HepG2 (cell line): Measurements from ENCODE around the gene CHST11. TPM values are rescaled to one million over a fixed set of nuclear protein-coding genes. Genes with fewer than 3 reads are reported as not detected.

ENCODE experiments used
- ATAC-seq: fragments of 200-7000 bp; cut with Tn5 transposase; 3 replicates; pipeline ENCODE4 v1.9.1; 2020; ENCODE audit warnings: mild to moderate bottlenecking, moderate library complexity
- BruUV-seq: library from RNA; stranded (reverse); fragments of 400-500 nt; replicated peaks from 2 replicates; lab custom pipeline; 2021; lab: Mats Ljungman, UMichigan
- CTCF ChIA-PET: fragments of 300-600 bp; formaldehyde crosslinking; extraction: SDS; loops from one replicate; lab custom pipeline; 2021; ENCODE audit warnings: low total read pairs, inconsistent platforms, low intra/inter-chr PET ratio; lab: Yijun Ruan, JAX
- POLR2A ChIA-PET: fragments of 350-600 bp; sonication (Branson Sonifier 250); formaldehyde crosslinking; loops from one replicate; lab custom pipeline; 2020; ENCODE audit warnings: antibody characterized with exemption, inconsistent platforms; lab: Yijun Ruan, JAX
- DNase-seq: peaks from one replicate; pipeline ENCODE4 v3.0.0-alpha.2; 2015; ENCODE audit warnings: low spot score
- FAIRE-seq: peaks from 3 replicates; lab custom pipeline; 2011; peaks lifted over from hg19 to GRCh38; lab: Jason Lieb, UNC
- H2AFZ ChIP-seq: one replicate; pipeline ENCODE4 v1.6.1; 2011; ENCODE audit warnings: low read length, inconsistent platforms
- H3K27ac ChIP-seq: fragments of 300-600 bp; 3 replicates; pipeline ENCODE4 v1.8.0; 2011; ENCODE audit warnings: mixed run types, mild to moderate bottlenecking, mixed read lengths, low read length, inconsistent platforms; ENCODE audit not compliant: insufficient read depth; ENCODE audit errors: extremely low read length
- H3K27me3 ChIP-seq, 2 experiments: fragments of 200-600 bp in 1 of 2; 2 replicates in 1 of 2; 3 replicates in 1 of 2; pipeline versions ENCODE4 v1.6.0 to v1.8.0; 2011; ENCODE audit warnings: low read length in 2 of 2, mild to moderate bottlenecking in 2 of 2, moderate library complexity in 2 of 2, inconsistent platforms in 1 of 2; ENCODE audit not compliant: insufficient read depth in 2 of 2, control insufficient read depth in 1 of 2
- H3K36me3 ChIP-seq, 2 experiments: fragments of 200-600 bp in 1 of 2; replicated peaks in 1 of 2; 2 replicates in 1 of 2; 3 replicates in 1 of 2; pipeline versions ENCODE4 v1.5.1 to v1.8.0; 2011; ENCODE audit warnings: low read length in 2 of 2, inconsistent platforms in 1 of 2; ENCODE audit not compliant: insufficient read depth in 2 of 2, control insufficient read depth in 1 of 2
- H3K4me1 ChIP-seq: 2 replicates; pipeline ENCODE4 v1.5.1; 2012; ENCODE audit warnings: low read length, inconsistent platforms; ENCODE audit not compliant: insufficient read depth
- H3K4me2 ChIP-seq: 2 replicates; pipeline ENCODE4 v1.6.0; 2011; ENCODE audit warnings: low read depth, low read length, inconsistent platforms
- H3K4me3 ChIP-seq, 3 experiments: fragments of 200-600 bp in 1 of 3; sonication (generic), shearing (Covaris generic) in 1 of 3; replicated peaks in 1 of 3; 2 replicates each; pipeline ENCODE4 v1.5.1; 2011 to 2016; ENCODE audit warnings: low read length in 3 of 3, inconsistent platforms in 2 of 3, low read depth in 2 of 3, mild to moderate bottlenecking in 2 of 3, control low read depth in 1 of 3, mixed read lengths in 1 of 3; ENCODE audit not compliant: insufficient read depth in 1 of 3
- H3K79me2 ChIP-seq: one replicate; pipeline ENCODE4 v1.6.1; 2011; ENCODE audit warnings: low read length, inconsistent platforms; ENCODE audit not compliant: insufficient read depth
- H3K9ac ChIP-seq: 2 replicates; pipeline ENCODE4 v1.6.0; 2011; ENCODE audit warnings: mild to moderate bottlenecking, low read depth, low read length, inconsistent platforms; ENCODE audit not compliant: insufficient read depth
- H3K9me3 ChIP-seq: 2 replicates; pipeline ENCODE4 v1.5.1; 2012; ENCODE audit warnings: mild to moderate bottlenecking, low read length
- H4K20me1 ChIP-seq: 2 replicates; pipeline ENCODE4 v1.6.0; 2011; ENCODE audit warnings: inconsistent platforms, mild to moderate bottlenecking, low read length, moderate library complexity; ENCODE audit not compliant: insufficient read depth
- HDAC1 ChIP-seq: sonication (generic); formaldehyde crosslinking; IDR thresholded peaks from 2 replicates; pipeline ENCODE4 v1.5.1; 2020; ENCODE audit warnings: mild to moderate bottlenecking, missing genetic modification reagents
- NRL ChIP-seq: sonication (generic); formaldehyde crosslinking; IDR thresholded peaks from 2 replicates; pipeline ENCODE4 v1.5.0; 2020; ENCODE audit warnings: missing genetic modification reagents, mild to moderate bottlenecking, moderate library complexity, borderline replicate concordance
- PPARG ChIP-seq: conservative IDR thresholded peaks from 2 replicates; pipeline ENCODE4 v1.6.1; 2016; ENCODE audit warnings: missing biosample characterization, missing genetic modification reagents
- UBTF ChIP-seq: sonication (generic); formaldehyde crosslinking; IDR thresholded peaks from 2 replicates; pipeline ENCODE4 v1.4.0; 2020; ENCODE audit warnings: mild to moderate bottlenecking, missing genetic modification reagents
- XBP1 ChIP-seq: sonication (generic); formaldehyde crosslinking; IDR thresholded peaks from 2 replicates; pipeline ENCODE4 v1.5.0; 2020; ENCODE audit warnings: missing genetic modification reagents
- ZBTB20 ChIP-seq: sonication (generic); formaldehyde crosslinking; IDR thresholded peaks from 2 replicates; pipeline ENCODE4 v1.8.1; 2023; ENCODE audit warnings: missing genetic modification reagents, low read depth, mild to moderate bottlenecking, borderline replicate concordance
- ZNF101 ChIP-seq: sonication (generic); formaldehyde crosslinking; IDR thresholded peaks from 2 replicates; pipeline ENCODE4 v1.4.0; 2020; ENCODE audit warnings: mild to moderate bottlenecking, low read depth, missing genetic modification reagents, borderline replicate concordance
- ZNF232 ChIP-seq: sonication (generic); formaldehyde crosslinking; IDR thresholded peaks from 2 replicates; pipeline ENCODE4 v1.4.0; 2020; ENCODE audit warnings: missing genetic modification reagents, borderline replicate concordance
- ZNF484 ChIP-seq: sonication (generic); formaldehyde crosslinking; IDR thresholded peaks from 2 replicates; pipeline ENCODE4 v1.5.1; 2020; ENCODE audit warnings: mild to moderate bottlenecking, low read depth, missing genetic modification reagents, borderline replicate concordance
- WGBS: methylation state at CpG from one replicate; pipeline ENCODE4 v1.1.6; 2017; ENCODE audit warnings: low lambda C conversion rate; 5-methylcytosine and 5-hydroxymethylcytosine counted together
- in situ Hi-C: cut with HindIII; loops from 2 replicates; pipeline ENCODE4 v1.10.0; 2017; ENCODE audit warnings: low pct_unique_long_range_greater_than_20kb; ENCODE audit not compliant: extremely low pct_ligation_motif_present
- intact Hi-C: fragments of 100-400 bp; cut with micrococcal nuclease; formaldehyde crosslinking; loops from one replicate; pipeline ENCODE4 v1.10.0; 2022; ENCODE audit not compliant: unreplicated experiment
- polyA plus RNA-seq, 8 experiments: library from polyadenylated mRNA; depleted of rRNA in 3 of 8; stranded (reverse) in 7 of 8; unstranded in 1 of 8; fragments of >200 nt; fragmentation: Illumina TruSeq in 4 of 8; extraction: Trizol in 4 of 8; gene quantifications; 2 replicates each; pipeline versions ENCODE4 v1.2.1 to v1.2.3, GENCODE V29; 2011 to 2016; ENCODE audit warnings: low read depth in 4 of 8, missing spikeins in 1 of 8, mixed read lengths in 1 of 8; ENCODE audit not compliant: insufficient read depth in 1 of 8
- total RNA-seq, 5 experiments: library from RNA; depleted of rRNA; stranded (reverse); fragments of >200 nt; fragmentation: Illumina TruSeq; extraction: Trizol; gene quantifications; 2 replicates each; pipeline ENCODE4 v1.2.3, GENCODE V29; 2016; ENCODE audit warnings: low read depth in 1 of 5

CHST11 gene
- total and polyA plus RNA-seq, 2 of the 13 experiments (the other 11 are each of a cell fraction or from before 2014, with no cell fraction given): 0.15 TPM; not detected in 1

- BruUV-seq: no TSS peak
- DNase-seq (no peak), FAIRE-seq (no peak), ATAC-seq (no peak)
- Histone ChIP-seq H3K4me3 (no peak overlapping the region), H3K4me1 (no peaks in the 10 kb centered on the region), H2AFZ (no peak overlapping the region), H3K27me3 (peaks cover 2 to 19% of the 10 kb centered on the region in 2 experiments; a peak in 4 of 5 replicates), H3K9me3 (no peaks in the 10 kb centered on the region), H3K36me3 (no peaks in the 10 kb centered on the region), H4K20me1 (no peaks in the 10 kb centered on the region), H3K27ac (no peak overlapping the region), H3K4me2 (no peak overlapping the region), H3K9ac (no peak overlapping the region), H3K79me2 (no peaks in the 10 kb centered on the region)
- CTCF ChIA-PET: no interaction called here
- 0% methylated on average over 4 of the region's 4 CpGs for WGBS
- TF ChIP-seq ZBTB20 (CRISPR knock-in tag) (no peak), ZNF484 (CRISPR knock-in tag) (no peak), ZNF232 (no peak), NRL (no peak), PPARG (CRISPR knock-in tag) (no peak), UBTF (CRISPR knock-in tag) (no peak), XBP1 (CRISPR knock-in tag) (no peak), HDAC1 (no peak), ZNF101 (CRISPR knock-in tag) (no peak)
- POLR2A ChIA-PET: no interaction called here
- in situ Hi-C loops (no loop called here), intact Hi-C loops (no loop called here)
These were observed 302.0 kb downstream of the CHST11 start for GRCh38 chr12:104758771-104759170.
